HG03045 (cell line): ENCODE measurements around the gene RNF144B.

Source experiments
- ATAC-seq: cut with Tn5 transposase; IDR thresholded peaks from one replicate; pipeline ENCODE4 v1.9.1; 2021; ENCODE audit warnings: mild to moderate bottlenecking, moderate library complexity; ENCODE audit not compliant: unreplicated experiment

Gene RNF144B

DNA sequence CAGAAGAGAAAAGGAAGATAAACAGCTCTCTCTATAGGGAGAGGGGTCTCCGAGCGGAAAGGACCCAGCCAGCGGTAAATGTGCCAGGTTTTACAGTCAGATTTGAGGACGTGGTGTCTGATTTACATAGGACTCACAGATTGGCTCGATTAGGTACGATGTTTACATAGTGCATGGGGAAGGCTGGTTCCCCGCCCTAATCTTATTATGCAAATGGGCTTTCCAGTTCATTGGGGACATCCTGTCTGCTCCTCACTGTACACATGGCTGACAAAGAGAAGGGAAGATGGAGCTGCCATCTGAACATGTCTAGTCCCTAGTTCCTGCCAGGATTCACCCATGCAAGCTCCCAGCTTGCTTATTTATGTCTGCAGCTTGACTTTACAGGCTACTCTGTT is 119.9 kb downstream of the RNF144B start:
- no peak for ATAC-seq

DNA sequence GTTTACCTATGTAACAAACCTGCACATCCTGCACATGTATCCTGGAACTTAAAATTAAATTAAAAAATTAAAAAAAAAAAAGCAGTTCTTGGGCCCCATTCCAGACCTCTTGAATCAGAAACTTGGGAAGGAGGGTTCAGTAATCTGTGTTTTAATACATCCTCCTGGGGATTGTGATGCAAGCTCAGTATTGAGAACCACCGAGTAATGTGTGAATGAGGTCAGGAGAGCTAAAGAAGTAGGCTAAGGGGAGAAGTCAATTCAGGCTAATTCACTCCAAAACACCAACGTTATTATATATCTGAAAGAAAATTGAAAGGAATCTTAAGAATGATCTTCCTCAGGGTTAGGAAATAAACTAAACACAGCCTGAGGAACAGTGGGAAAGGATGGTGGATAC is 120.4 kb downstream of the RNF144B start:
- ATAC-seq = no peak

DNA sequence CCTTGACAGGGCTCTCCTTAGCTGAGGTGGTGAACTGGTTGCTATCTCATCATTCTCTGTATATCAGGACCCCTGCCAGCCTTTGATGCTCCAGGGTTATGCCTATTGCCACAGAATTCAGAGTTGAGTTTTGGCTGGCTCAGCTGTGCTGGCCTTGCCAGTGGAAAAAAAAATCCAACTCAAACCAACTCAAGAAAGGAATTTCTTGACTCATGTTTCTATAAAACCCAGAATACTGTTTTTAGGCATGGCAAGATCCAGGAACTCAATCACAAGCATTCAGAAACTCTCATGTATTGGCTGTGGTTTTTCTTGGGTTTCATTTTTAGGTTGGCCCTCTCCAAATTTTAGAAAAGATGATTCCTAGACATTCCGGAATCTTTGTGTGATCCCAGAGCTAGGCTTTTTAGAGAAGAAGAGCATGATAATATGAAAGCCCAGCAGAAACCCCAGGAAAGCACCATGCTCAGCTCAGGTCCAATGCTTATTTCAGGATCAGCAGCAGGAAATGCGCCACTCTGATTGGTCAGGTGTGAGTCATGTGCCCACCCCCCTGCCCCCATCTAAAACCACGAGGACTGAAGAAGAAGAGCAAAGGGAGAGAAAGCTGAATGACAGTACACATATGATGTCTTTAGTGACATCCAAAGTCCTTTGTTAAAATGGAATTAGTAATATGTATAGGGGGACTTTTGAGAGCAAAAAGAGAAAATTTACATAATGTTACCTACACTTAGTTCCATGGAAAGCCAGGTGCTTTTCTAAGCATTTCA is 122.9 kb downstream of the RNF144B start:
- ATAC-seq = no peak

DNA sequence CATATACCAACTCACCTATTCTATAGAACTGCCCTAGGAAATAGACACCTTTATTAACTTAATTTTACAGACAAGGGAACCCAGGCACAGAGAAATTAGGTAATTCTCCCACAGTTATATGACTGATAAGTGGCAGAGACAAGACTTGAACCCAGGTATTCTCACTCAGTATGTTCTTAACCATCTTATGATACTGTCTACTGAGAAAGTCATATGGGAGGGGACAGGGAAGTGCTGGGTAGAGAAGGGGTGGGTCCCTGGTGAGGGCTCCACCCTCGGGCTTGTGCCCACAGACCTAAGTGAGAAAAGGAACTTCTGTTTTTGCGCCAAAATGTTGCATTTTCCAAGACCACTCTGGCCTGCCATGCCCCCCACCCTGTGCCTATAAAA is 123.5 kb downstream of the RNF144B start:
- no peak for ATAC-seq

DNA sequence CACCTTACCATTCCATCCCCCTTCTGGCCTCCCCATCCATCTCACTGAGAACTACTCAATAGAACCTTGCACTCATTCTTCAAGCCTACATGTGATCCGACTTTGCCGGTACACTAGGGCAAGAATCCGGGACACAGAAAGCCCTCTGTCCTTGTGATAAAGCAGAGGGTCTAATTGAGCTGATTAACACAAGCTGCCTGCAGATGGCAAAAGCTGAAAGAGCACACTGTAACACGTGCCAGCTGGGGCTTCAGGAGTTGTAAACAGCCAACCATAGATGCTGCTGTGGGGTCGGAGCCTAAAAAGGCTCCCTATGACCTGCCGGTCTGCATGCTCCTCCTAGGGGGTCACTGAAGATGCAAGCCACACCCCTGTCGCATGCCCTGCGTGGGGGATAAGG is 124.1 kb downstream of the RNF144B start:
- ATAC-seq = no peak

DNA sequence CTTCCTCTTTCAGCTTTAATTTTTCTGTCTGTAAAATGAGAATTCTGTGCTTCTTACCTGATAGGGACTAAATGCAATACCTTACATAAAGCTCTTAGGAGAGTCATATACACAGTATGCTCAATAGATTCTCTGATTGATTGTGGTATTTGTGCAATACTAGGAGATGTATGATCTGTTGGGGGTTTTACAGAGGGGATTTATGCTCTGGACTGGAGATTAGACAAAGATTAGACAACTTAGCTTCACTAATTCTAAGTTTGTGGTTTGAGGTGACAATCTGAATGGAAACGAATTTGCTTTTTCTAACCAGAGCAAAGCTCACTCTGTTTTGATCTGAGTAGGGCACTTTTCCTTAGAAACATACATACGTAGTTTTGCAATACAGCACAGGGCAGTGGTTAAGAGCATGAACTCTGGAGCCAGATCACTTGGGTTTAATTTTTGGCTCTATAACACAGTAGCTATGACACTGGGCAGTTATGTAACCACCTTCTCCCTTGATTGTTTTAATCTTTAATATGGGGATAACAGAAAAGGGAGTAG is 126.2 kb downstream of the RNF144B start:
- ATAC-seq = no peak

DNA sequence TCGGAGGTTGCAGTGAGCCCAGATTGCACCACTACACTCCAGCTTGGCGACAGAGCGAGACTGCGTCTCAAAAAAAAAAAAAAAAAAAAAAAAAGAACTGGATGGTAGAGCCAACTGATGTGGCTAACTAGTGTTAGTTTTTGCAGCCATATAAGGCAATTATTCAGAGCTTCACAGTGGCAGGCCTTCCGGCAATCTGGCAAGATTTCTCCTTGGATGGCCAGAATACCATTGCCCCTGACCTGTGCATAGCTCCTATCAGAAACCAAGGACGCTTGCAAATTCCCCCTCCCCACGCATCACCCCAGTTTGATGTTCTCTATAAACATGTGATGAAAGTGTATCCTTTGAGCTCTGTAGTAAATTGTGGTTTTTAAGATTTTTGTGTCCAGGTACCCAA is 127.0 kb downstream of the RNF144B start:
- ATAC-seq = no peak

DNA sequence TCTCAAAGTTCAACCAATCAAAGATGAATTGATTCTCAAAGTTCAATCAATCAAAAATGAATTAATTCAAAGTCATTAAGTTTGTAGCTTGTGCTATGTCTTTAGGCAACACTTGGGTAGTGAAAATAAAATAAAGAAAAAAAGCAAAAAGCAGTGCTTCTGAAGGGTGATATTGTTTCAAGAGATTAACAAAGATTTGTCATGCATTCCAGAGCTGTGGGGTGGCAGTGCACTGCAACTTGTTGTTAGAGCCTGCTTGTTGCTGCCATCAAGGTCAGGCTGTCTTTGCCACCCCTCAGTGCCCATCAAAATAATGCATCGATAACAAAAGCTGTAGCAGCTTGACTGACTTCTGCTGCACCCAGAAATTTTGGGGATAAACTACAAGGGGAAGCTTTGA is 128.6 kb downstream of the RNF144B start:
- no peak for ATAC-seq
